GM19463 (cell line): ENCODE data around the gene ZNF281.
"Not testable (repeated sequence)": the region's sequence is repeated elsewhere in the genome, so short reads cannot be mapped to it uniquely, and the experiment has no call there.

Experiments
- ATAC-seq: cut with Tn5 transposase; IDR thresholded peaks from one replicate; pipeline ENCODE4 v1.9.1; 2021; ENCODE audit warnings: mild to moderate bottlenecking, moderate library complexity; ENCODE audit not compliant: unreplicated experiment

ZNF281 gene, protein sequence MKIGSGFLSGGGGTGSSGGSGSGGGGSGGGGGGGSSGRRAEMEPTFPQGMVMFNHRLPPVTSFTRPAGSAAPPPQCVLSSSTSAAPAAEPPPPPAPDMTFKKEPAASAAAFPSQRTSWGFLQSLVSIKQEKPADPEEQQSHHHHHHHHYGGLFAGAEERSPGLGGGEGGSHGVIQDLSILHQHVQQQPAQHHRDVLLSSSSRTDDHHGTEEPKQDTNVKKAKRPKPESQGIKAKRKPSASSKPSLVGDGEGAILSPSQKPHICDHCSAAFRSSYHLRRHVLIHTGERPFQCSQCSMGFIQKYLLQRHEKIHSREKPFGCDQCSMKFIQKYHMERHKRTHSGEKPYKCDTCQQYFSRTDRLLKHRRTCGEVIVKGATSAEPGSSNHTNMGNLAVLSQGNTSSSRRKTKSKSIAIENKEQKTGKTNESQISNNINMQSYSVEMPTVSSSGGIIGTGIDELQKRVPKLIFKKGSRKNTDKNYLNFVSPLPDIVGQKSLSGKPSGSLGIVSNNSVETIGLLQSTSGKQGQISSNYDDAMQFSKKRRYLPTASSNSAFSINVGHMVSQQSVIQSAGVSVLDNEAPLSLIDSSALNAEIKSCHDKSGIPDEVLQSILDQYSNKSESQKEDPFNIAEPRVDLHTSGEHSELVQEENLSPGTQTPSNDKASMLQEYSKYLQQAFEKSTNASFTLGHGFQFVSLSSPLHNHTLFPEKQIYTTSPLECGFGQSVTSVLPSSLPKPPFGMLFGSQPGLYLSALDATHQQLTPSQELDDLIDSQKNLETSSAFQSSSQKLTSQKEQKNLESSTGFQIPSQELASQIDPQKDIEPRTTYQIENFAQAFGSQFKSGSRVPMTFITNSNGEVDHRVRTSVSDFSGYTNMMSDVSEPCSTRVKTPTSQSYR

DNA sequence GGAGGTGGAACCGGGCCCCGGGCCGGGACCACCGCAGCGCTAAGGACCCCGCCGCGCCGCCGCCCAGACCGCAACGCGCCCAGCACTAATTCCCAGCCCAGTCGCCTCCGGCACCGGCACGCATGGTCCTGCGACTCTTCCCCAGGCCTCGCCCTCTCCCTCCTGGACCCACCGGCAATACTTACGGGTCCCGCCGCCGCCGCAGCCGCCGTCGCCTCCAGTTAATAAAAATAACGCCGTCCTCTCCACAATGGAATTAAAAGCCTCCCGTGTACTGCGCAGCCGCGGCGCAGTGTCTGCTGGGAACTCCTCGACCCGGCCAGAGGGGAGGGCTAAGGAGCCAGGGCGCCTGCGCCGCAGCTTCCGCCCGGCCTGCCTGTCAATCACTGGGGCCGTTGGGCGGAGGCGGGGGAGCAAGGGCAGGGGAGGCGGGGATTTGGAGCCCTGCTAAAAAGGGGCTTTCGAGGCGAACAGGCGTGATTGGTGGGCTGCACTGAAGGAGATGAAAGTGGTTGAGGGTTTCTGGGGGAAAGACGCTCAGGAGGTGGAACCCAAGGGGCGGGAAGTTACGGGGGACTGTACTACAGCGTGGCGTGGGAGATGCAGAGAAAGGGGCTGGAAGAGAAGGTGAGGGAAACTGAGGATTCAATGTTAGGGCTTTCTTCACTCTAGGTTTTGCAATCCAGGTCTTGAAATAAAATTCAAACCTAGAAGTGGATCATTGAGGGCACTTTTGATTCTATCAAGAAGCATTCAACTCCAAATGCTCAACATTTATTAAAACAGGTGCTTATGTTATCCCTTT lies at the start of gene ZNF281:
Gene ZNF281, minus strand, starts transcription at position 276 of the 805 bp plus-strand sequence. CDS start 331 bp downstream, outside the sequence.
- peak; percentile 98 for ATAC-seq

DNA sequence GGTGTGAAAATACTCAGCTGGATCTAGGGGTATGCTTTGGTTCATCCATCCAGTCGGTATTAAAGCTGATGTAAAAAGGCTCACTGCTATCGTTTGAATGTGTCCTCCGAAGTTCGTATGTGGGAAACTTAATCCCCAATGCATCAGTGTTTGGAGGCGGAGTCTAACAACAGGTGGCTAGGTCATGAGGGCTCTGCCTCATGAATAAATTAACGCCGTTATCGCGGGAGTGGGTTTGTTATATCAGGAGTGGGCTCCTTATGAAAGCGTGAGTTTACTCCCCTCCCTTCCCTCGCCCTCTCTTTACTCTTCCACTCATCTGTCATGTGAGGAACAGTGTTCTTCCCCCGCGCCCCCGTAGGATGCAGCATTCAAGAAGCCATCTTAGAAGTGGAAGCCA lies 48.9 kb upstream of the ZNF281 start:
- no peak for ATAC-seq

DNA sequence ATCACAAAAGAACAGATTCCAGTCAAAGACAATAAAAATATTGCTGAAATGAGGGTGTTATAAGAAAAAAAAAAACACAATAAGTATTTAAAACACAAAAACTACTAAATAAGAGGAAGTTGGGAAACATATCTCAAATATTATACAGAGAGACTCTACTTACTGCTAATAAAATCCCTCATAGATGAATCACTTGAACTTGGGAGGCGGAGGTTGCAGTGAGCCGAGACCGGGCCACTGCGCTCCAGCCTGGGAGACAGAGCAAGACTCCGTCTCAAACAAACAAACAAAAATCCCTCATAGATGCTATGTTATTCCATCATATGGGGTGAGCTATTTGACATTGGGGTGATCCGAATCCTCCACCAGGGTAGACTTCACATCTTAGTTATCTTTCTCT lies 48.0 kb upstream of the ZNF281 start:
- ATAC-seq = no peak

DNA sequence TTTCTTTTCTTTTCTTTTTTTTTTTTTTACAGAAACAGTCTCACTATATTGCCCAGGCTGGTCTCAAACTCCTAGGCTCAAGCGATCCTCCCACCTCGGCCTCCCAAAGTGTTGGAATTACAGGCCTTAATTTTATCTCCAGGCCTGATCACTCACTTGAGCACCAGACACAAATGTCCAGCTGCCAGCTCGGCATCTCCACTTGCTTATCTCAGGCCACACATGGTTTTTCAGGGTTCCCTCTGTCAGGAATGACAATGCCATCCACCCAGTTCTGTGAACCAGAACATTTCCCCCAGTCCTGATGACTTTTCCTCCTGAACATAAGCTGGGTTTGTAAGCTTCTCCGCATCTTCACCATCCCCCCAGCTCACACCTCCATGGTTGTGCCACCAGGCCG lies 44.6 kb upstream of the ZNF281 start:
- ATAC-seq = no peak

DNA sequence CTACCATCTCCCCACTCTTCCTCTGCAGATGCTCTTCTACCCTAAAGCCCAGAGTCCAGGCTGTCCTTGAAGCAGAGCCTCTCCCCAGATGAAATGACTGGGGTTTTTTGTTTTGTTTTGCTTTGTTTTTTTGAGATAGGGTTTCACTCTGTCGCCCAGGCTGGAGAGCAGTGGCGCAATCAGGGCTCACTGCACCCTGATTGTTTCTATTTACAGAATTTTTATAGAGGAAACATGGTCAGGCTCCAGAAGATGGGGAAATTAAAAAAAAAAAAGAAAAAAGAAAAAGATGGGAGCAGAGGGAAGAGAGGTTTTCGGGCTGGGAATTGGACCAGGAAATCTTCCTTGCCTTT lies 43.7 kb upstream of the ZNF281 start:
- ATAC-seq = no peak

DNA sequence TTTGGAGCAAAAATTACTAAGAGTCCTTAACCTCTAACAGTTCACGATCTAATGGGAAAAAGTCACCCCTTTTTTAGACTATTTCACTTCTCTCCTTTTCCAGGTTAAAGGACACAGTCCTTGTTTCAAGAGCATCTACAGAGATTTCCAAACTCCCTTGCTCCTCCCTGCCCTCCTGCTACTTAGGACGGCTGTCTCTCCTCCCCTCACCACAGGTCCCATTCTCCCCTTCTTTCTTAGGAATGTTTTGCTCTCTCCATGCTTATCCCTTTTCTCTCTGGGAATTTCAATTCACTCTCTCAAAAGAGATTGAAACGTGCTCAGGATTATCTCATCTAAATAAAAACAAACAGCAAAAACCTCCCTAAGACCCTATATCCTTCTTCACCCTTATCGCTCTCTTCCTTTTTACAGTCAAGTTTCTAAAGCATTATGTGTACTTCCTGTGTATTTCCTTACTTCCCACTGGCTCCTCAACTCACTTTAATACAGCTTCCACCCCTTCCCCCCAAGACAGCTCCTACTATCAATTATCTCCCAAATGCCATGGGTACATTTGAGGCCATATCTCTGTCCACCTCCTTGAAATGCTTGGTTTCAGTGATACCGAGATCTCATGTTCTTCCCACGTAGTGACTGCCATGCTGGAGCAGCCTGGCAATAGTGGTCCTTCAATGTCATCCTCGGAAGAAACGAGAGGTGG lies 43.2 kb upstream of the ZNF281 start:
- no peak for ATAC-seq

DNA sequence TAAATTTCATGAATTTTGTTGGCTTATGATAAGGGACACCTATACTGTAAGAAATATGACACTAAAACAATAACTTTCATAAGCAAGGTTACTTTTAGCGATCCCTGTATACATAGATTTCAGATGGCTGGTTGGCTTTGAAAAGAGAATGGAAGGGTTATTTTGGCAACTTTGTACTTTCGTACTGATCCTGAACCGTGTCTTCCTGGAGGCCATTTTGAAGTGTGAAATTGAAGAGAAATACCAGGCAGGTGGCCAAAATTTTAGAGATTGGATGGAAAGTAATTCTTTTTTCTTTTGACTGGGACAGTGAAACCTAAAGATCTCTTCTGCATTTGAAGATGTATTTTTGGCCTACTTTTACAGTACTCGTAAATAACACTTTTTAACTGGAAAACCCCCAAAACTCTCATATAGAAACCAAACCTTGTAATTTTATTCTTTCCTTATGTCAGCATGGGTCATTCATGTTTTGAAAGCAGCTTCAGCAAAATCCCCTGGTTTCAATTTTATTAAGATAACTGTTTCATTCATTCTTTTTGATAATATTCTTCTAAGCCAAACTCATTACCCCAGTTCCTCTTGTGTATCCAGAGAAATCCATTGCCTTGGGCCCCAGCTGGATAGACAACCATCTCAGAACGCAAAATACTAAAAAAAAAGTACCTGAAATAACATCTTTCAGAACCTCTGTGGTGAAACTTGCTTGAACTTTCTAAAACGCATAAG lies 38.4 kb upstream of the ZNF281 start:
- ATAC-seq = peak; percentile 91

DNA sequence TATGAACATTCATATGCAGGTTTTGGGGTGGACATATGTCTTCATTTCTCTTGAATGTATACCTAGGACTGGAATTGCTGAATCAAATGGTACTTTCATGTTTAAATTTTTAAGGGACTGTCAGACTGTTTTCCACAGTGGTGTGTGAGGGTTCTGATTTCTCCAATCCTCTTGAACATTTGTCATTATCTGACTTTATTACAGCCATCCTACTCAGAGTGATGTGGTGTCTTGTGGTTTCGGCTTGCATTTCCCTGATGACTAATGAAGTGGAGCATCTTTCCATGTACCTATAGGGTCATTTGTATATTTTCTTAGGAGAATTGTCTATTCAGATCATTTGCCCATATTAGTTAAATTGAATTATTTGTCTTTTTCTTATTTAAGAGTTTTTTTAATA lies 35.4 kb upstream of the ZNF281 start:
- ATAC-seq = no peak

DNA sequence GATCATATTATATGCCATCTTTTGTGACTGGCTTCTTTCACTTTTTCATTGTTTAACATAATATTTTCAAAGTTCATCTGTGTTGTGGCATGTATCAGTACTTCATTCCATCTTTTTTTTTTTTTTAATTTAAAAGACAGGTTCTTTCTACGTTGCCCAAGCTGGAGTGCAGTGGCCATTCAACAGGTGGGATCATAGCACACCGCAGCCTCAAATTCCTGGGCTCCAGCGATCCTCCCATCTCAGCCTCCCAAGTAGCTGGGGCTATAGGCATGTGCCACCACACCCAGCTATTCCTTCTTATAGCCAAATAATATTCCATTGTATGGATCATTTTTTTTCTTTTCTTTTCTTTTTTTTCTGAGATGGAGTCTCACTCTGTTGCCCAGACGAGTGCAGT lies 34.6 kb upstream of the ZNF281 start:
- ATAC-seq = no peak

DNA sequence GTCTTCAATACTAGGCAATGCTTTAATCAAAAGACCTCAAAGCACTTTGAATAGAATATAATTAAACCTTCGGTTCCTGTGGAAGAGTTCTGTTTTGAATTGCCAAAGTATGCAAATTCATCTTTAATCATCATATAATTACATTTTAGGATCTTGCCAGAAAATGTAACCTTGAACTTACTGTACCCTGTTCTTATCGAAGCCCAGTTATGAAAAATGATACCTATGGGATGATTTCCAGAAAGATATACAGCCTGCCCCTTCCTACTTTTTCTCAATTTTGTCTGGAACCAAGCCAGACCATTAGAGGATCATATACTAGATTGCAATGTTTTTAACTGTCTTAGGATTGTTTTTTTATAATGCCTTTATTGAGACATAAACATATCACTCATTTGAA lies 34.0 kb upstream of the ZNF281 start:
- ATAC-seq = no peak

DNA sequence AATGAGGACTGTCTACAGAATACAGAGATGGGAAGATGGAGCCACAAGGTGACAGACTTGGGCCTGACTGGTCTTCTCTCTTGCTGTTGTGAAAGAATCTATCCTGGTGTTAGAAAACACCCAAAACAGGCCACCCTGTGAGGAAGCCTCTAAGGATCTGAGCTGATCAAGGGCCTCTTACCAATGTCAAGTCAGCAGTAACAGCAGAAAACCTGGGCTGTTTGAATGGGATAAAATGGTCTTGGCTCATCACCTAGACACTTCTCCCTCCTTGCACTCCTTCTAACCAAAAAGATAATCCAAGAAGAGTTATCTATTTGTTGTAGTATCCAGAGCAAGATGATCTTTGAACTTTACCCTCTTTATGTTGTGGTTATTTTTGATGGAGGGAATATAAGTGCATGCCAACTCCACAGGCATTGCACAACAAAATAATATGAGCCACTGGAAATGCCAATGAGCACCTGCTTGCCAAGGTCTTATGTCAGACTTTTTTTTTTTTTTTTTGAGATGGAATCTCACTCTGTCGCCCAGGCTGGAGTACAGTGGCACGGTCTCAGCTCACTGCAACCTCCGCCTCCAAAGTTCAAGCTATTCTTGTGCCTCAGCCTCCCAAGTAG lies 32.8 kb upstream of the ZNF281 start:
- no peak for ATAC-seq

DNA sequence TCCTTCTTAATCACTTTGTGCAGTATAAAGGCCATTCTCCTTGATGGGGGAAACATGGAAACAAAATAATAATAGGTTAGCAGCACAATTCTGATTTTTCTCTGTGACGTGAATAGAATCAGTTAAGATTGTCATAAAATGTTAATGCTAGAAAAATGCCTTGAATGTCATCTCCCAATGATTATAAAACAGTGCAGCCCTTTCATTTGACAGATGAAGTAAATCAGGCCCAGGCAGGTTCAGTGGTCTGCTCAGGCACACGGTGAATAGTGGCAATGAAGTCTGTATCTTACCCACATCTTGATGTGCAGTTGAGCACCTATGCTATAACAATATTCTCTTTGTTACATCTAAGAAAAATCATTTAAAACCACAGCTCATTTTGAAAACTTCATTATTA lies 32.2 kb upstream of the ZNF281 start:
- no peak for ATAC-seq

DNA sequence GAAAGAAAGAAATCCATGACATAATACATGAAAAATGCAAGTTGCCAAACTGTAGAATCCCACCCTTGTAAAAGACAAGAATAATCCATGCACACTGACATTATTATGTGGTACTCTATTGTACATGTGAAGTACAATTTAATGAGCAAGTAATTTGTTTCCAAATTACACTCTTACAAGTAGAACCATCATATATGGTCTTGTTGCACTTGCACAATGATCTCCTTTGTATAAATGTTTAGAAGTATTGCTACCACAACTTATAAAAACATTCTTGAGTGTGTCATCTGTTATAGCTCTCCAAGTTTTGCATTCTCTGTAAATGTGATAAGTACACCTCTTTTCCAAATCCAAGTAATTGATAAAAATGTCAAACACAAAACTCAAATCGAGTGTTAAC lies 29.1 kb upstream of the ZNF281 start:
- no peak for ATAC-seq

DNA sequence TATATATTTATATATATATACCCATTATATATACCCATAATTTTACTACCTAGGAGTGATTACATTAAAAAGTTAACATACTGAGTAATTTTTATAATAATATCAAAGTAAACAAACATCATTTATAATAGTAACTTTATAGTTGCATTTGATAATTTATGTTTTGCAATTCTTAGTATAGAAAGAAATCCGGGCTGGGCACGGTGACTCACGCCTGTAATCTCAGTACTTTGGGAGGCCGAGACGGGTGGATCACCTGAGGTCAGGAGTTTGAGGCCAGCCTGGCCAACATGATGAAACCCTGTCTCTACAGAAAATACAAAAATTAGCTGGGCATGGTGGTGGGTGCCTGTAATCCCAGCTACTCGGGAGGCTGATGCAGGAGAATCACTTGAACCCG lies 28.6 kb upstream of the ZNF281 start:
- ATAC-seq = not testable (repeated sequence)

DNA sequence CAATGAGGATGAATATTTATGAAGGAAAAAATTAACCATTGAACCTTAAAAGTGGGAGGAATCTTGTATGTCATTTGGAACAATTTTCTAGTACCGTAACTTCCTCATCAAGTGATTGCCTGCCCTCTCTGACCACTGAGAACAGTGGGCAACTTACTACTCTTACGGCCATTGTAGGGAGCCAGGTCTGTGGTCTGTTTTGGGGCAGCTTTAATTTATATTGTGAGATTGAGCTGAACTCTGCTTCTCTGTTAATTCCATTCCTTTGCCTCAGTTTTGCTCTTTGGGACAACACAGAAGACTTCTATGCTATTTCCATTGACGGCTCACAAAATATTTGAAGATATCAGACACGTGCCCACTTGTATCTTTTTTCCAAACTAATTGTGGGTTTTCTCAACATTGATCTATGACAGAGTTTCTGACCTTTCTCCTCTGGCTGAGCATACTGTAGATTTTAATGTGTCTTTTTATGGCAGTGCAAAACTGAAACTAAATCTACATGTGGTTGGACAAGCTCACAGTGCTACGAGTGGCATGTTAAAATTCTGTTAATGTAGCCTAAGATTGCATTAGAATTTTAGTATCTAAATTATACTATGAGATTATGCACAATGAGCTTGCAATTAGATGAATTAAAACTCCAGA lies 27.8 kb upstream of the ZNF281 start:
- peak; percentile 80 for ATAC-seq

DNA sequence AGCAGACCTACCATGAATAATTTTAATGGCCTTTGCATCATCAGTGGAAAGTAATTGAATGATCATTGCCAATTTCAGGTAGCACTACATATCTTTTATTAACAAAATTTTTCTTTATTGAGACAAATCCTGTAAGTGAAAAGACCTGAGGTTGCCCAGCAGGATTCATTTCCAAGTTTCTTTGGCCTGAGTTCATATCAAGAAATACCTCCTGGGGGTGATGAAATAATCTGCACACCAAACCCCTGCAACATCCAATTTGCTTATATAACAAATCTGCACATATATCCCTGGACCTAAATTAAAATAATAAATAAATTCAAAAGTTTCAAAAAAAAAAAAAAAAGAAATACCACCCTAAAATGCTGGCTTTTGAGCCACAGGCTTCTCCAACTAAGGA lies 27.3 kb upstream of the ZNF281 start:
- no peak for ATAC-seq

DNA sequence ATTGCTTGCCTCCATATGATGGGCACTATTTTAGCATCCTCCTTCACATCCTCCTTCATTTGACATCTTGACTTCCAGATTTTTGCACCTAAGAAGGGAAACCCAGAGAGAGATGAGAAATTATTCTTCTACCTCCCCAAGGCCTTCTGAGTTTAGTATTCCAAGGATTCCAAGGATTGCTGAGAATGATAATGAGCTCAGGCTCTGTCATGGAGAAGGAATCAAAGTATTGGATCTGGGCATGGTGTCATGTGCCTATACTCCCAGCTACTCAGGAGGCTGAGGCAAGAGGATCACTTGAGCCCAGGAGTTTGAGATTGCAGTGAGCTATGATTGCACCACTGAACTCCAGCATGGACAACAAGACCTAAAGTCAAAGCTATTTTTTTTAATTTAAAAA lies 26.6 kb upstream of the ZNF281 start:
- ATAC-seq = no peak

DNA sequence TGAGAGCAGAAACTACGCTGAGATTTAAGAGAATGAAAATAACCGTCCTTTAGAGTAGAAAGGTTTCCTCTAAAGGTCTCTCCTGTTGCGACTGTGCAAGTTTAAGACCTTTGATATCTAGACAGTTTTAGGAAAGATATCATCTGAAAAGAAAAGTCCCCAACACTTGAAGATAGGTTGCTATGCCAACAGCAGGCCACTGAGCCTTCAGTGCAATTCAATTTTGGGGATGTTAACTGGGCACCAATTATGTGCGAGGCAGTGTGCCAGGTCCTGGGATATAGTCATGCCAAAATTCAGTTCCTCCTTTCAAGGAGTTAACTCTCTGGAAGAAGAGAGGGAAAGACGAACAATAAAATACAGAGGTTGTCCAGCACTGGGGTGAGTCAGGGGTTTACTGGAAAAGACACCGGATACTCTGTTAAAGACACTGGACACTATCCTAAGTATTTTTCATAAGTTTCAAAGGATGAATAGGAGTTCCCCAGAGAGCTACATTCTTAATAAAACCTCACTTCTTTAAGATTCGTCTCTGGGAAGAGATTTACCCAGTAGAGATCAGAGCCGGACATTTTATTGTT lies 25.5 kb upstream of the ZNF281 start:
- ATAC-seq = no peak

DNA sequence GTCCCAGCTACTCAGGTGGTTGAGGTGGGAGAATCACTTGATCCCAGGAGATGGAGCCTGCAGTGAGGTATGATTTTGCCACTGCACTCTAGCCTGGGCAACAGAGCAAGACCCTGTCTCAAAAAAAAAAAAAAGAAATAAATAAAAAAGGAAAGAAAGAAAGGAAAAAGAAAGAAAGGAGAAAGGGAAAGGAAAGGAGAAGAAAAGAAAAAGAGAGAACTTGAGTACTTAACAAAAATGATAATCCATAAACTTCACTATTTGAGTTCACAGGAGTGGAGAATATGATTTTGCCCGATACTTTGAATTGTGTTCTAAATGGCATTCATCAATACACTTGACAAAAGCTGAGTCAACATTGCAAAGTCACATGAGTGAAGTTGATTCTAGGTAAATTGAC lies 23.8 kb upstream of the ZNF281 start:
- ATAC-seq = no peak
